IMR-90 (cell line): ENCODE results near the gene MYO5A. TPM values are rescaled to one million over a fixed set of nuclear protein-coding genes. Genes with fewer than 3 reads are reported as not detected.

ENCODE experiments used
- ATAC-seq: fragments of 200-7000 bp; cut with Tn5 transposase; 2 replicates; pipeline ENCODE4 v1.9.1; 2020; ENCODE audit warnings: low read depth, mild to moderate bottlenecking, moderate library complexity
- BruUV-seq: library from RNA; stranded (reverse); fragments of 400-500 nt; replicated peaks from 2 replicates; lab custom pipeline; 2021; lab: Mats Ljungman, UMichigan
- CTCF ChIA-PET: fragments of 300-600 bp; formaldehyde crosslinking; extraction: SDS; loops from one replicate; lab custom pipeline; 2021; ENCODE audit warnings: antibody characterized with exemption; lab: Yijun Ruan, JAX
- POLR2A ChIA-PET: fragments of 300-600 bp; sonication (Branson Sonifier 250); formaldehyde crosslinking; loops from one replicate; lab custom pipeline; 2022; ENCODE audit warnings: antibody characterized with exemption; ENCODE audit not compliant: unreplicated experiment; lab: Charles Lee
- DNase-seq: peaks from one replicate; pipeline ENCODE4 v3.0.0; 2013
- H2AFZ ChIP-seq: replicated peaks from 2 replicates; pipeline ENCODE3; 2013; ENCODE audit warnings: low read length, mild to moderate bottlenecking; ENCODE audit not compliant: poor library complexity
- H2AK5ac ChIP-seq: 2 replicates; pipeline ENCODE4 v1.6.1; 2013; ENCODE audit warnings: low read depth, low read length, inconsistent platforms
- H2AK9ac ChIP-seq: replicated peaks from 2 replicates; pipeline ENCODE3; 2013; ENCODE audit warnings: mild to moderate bottlenecking, low read depth, low read length, moderate library complexity; ENCODE audit not compliant: poor library complexity
- H2BK120ac ChIP-seq: 2 replicates; pipeline ENCODE4 v1.6.1; 2013; ENCODE audit warnings: low read depth, low read length, inconsistent platforms
- H2BK15ac ChIP-seq: 3 replicates; pipeline ENCODE4 v1.6.1; 2013; ENCODE audit warnings: low read depth, low read length, inconsistent platforms
- H2BK20ac ChIP-seq: 2 replicates; pipeline ENCODE4 v1.6.1; 2013; ENCODE audit warnings: low read depth, mild to moderate bottlenecking, inconsistent platforms, low read length, moderate library complexity
- H2BK5ac ChIP-seq: 2 replicates; pipeline ENCODE4 v1.6.1; 2013; ENCODE audit warnings: mild to moderate bottlenecking, low read depth, low read length, inconsistent platforms; ENCODE audit not compliant: poor library complexity, severe bottlenecking
- H3K14ac ChIP-seq: replicated peaks from 2 replicates; pipeline ENCODE4 v1.6.1; 2013; ENCODE audit warnings: low read depth, low read length, inconsistent platforms
- H3K18ac ChIP-seq: 2 replicates; pipeline ENCODE4 v1.6.1; 2013; ENCODE audit warnings: low read depth, low read length, control low read depth
- H3K23ac ChIP-seq: 2 replicates; pipeline ENCODE4 v1.6.1; 2013; ENCODE audit warnings: low read depth, low read length, inconsistent platforms
- H3K27ac ChIP-seq: 2 replicates; pipeline ENCODE4 v1.5.1; 2013; ENCODE audit warnings: mild to moderate bottlenecking, control low read depth, low read length; ENCODE audit not compliant: insufficient read depth
- H3K27me3 ChIP-seq: 2 replicates; pipeline ENCODE4 v1.6.1; 2013; ENCODE audit warnings: low read length; ENCODE audit not compliant: control insufficient read depth, insufficient read depth
- H3K36me3 ChIP-seq: 2 replicates; pipeline ENCODE4 v1.6.1; 2013; ENCODE audit warnings: low read length, mixed read lengths; ENCODE audit not compliant: control insufficient read depth, insufficient read depth
- H3K4ac ChIP-seq: 2 replicates; pipeline ENCODE4 v1.6.1; 2013; ENCODE audit warnings: low read depth, low read length, inconsistent platforms
- H3K4me1 ChIP-seq: 2 replicates; pipeline ENCODE4 v1.6.1; 2013; ENCODE audit warnings: low read length, mixed read lengths; ENCODE audit not compliant: control insufficient read depth, insufficient read depth
- H3K4me2 ChIP-seq: 2 replicates; pipeline ENCODE4 v1.6.1; 2013; ENCODE audit warnings: low read depth, mild to moderate bottlenecking, control low read depth, low read length, moderate library complexity
- H3K4me3 ChIP-seq: 2 replicates; pipeline ENCODE4 v1.5.1; 2013; ENCODE audit warnings: low read depth, mild to moderate bottlenecking, control low read depth, low read length, moderate library complexity; ENCODE audit not compliant: insufficient read depth
- H3K56ac ChIP-seq: 2 replicates; pipeline ENCODE4 v1.6.1; 2013; ENCODE audit warnings: low read length, inconsistent platforms; ENCODE audit not compliant: insufficient read depth; ENCODE audit errors: extremely low read depth
- H3K79me1 ChIP-seq, 2 experiments: 2 replicates each; pipeline ENCODE4 v1.6.1; 2013; ENCODE audit warnings: low read length in 2 of 2, inconsistent platforms in 1 of 2, low read depth in 1 of 2
- H3K9ac ChIP-seq: 2 replicates; pipeline ENCODE4 v1.6.1; 2013; ENCODE audit warnings: low read depth, low read length, control low read depth
- H3K9me1 ChIP-seq: 2 replicates; pipeline ENCODE4 v1.6.1; 2013; ENCODE audit warnings: low read length, inconsistent platforms; ENCODE audit not compliant: insufficient read depth
- H3K9me3 ChIP-seq: 2 replicates; pipeline ENCODE4 v1.6.1; 2013; ENCODE audit warnings: low read length; ENCODE audit not compliant: control insufficient read depth, insufficient read depth
- H4K20me1 ChIP-seq: 2 replicates; pipeline ENCODE4 v1.6.1; 2013; ENCODE audit warnings: low read length, inconsistent platforms; ENCODE audit not compliant: insufficient read depth
- H4K5ac ChIP-seq: 2 replicates; pipeline ENCODE4 v1.6.1; 2013; ENCODE audit warnings: mild to moderate bottlenecking, low read depth, low read length, control low read depth
- H4K8ac ChIP-seq, 2 experiments: 2 replicates each; pipeline ENCODE4 v1.6.1; 2013; ENCODE audit warnings: low read depth in 2 of 2, low read length in 2 of 2, control low read depth in 1 of 2, inconsistent platforms in 1 of 2
- H4K91ac ChIP-seq: 2 replicates; pipeline ENCODE4 v1.6.1; 2013; ENCODE audit warnings: low read depth, low read length, inconsistent platforms; ENCODE audit not compliant: insufficient read depth
- CEBPB ChIP-seq: IDR thresholded peaks from 2 replicates; pipeline ENCODE4 v1.6.1; 2012; ENCODE audit warnings: low read depth, low read length, improper control_type of control experiment
- CHD1 ChIP-seq: IDR thresholded peaks from 2 replicates; pipeline ENCODE4 v1.6.1; 2012; ENCODE audit warnings: low read depth, low read length, improper control_type of control experiment
- FOS ChIP-seq: fragments of 150-350 bp; IDR thresholded peaks from 2 replicates; pipeline ENCODE4 v1.6.1; 2016; ENCODE audit warnings: low read depth, low read length
- MAFK ChIP-seq: IDR thresholded peaks from 2 replicates; pipeline ENCODE4 v1.6.1; 2012; ENCODE audit warnings: low read depth, low read length, improper control_type of control experiment
- MAZ ChIP-seq: IDR thresholded peaks from 2 replicates; pipeline ENCODE4 v1.6.1; 2012; ENCODE audit warnings: low read depth, mild to moderate bottlenecking, low read length, improper control_type of control experiment, moderate library complexity, borderline replicate concordance
- MXI1 ChIP-seq: IDR thresholded peaks from 2 replicates; pipeline ENCODE4 v1.6.1; 2012; ENCODE audit warnings: low read depth, mild to moderate bottlenecking, low read length, moderate library complexity, borderline replicate concordance
- NFE2L2 ChIP-seq: fragments of 150-350 bp; IDR thresholded peaks from 2 replicates; pipeline ENCODE4 v1.6.1; 2016; ENCODE audit warnings: low read depth, mild to moderate bottlenecking, low read length
- POLR2A ChIP-seq: IDR thresholded peaks from 2 replicates; pipeline ENCODE4 v1.6.1; 2012; ENCODE audit warnings: mild to moderate bottlenecking, low read depth, low read length
- RAD21 ChIP-seq: IDR thresholded peaks from 2 replicates; pipeline ENCODE4 v1.6.1; 2012; ENCODE audit warnings: low read length, improper control_type of control experiment
- RCOR1 ChIP-seq: IDR thresholded peaks from 2 replicates; pipeline ENCODE4 v1.6.1; 2012; ENCODE audit warnings: mild to moderate bottlenecking, low read length, improper control_type of control experiment; ENCODE audit not compliant: insufficient replicate concordance
- RFX5 ChIP-seq: IDR thresholded peaks from 2 replicates; pipeline ENCODE4 v1.8.0; 2012; ENCODE audit warnings: low read depth, mild to moderate bottlenecking, low read length, moderate library complexity
- SMC3 ChIP-seq: fragments of 150-350 bp; IDR thresholded peaks from 2 replicates; pipeline ENCODE4 v1.6.1; 2016; ENCODE audit warnings: low read depth, mild to moderate bottlenecking, antibody characterized with exemption, low read length, moderate library complexity
- WGBS, 2 experiments: methylation state at CpG; one replicate each; pipeline versions ENCODE4 v1.1.5 to v1.1.7; 2013; ENCODE audit warnings: missing lambda C conversion rate in 2 of 2; ENCODE audit not compliant: insufficient read length in 1 of 2; ENCODE audit errors: extremely low coverage in 2 of 2; 5-methylcytosine and 5-hydroxymethylcytosine counted together
- dilution Hi-C: fragments of 300-500 bp; cut with HindIII; formaldehyde crosslinking; loops from one replicate; pipeline ENCODE4 v1.14.3; 2018; ENCODE audit warnings: low sequenced_read_pairs; ENCODE audit not compliant: unreplicated experiment
- in situ Hi-C: fragments of 300-500 bp; cut with MboI; formaldehyde crosslinking; loops from 3 replicates; pipeline ENCODE4 v1.14.3; 2019; ENCODE audit warnings: low sequenced_read_pairs, inconsistent platforms, mixed read lengths
- intact Hi-C: fragments of 100-400 bp; cut with micrococcal nuclease; formaldehyde crosslinking; loops from 2 replicates; pipeline ENCODE4 v1.10.0; 2022
- polyA plus RNA-seq, 3 experiments: library from polyadenylated mRNA; depleted of rRNA; stranded (reverse); fragments of >200 nt; gene quantifications; 2 replicates each; pipeline ENCODE4 v1.2.3, GENCODE V29; 2012; ENCODE audit warnings: low replicate concordance in 1 of 3
- total RNA-seq: library from RNA; depleted of rRNA; stranded (reverse); fragments of >200 nt; gene quantifications from 2 replicates; pipeline ENCODE4 v1.2.3, GENCODE V29; 2012
- TF ChIP-seq, protein P1 (sequence below): fragments of 150-350 bp; IDR thresholded peaks from 2 replicates; pipeline ENCODE4 v1.6.1; 2017; ENCODE audit warnings: mild to moderate bottlenecking, antibody characterized with exemption, low read length, low read depth
- TF ChIP-seq, protein P2 (sequence below): conservative IDR thresholded peaks from 2 replicates; pipeline ENCODE4 v1.5.1; 2012; ENCODE audit warnings: mild to moderate bottlenecking, low read depth, low read length, improper control_type of control experiment
- TF ChIP-seq, protein P3 (sequence below): fragments of 150-350 bp; IDR thresholded peaks from 2 replicates; pipeline ENCODE4 v1.6.1; 2016; ENCODE audit warnings: low read depth, mild to moderate bottlenecking, low read length, moderate library complexity, borderline replicate concordance

MYO5A gene
- total and polyA plus RNA-seq, 2 of the 4 experiments (the other 2 are of a cell fraction), result 19.4 to 69.2 TPM

- BruUV-seq, result no TSS peak
- no peak overlapping the region for H2BK20ac ChIP-seq
- dilution Hi-C loops, result no loop called here
- no peak overlapping the region for H3K4ac ChIP-seq
- no peak overlapping the region for H4K5ac ChIP-seq
- no peak for ATAC-seq
- ChIA-PET CTCF (interaction anchor here (0.6 to 1.2 kb wide), 2 partner anchors 10 to 156 kb away, joined by 4 to 6 read pairs; no protein-coding TSS in a partner anchor), POLR2A (no interaction called here)
- no peak overlapping the region for H3K14ac ChIP-seq
- peaks cover 19 to 39% of the 10 kb centered on the region in 2 experiments for H3K79me1 ChIP-seq
- no peak overlapping the region for H3K23ac ChIP-seq
- H3K56ac ChIP-seq, result no peak overlapping the region
- no peak overlapping the region for H3K4me2 ChIP-seq
- H3K4me3 ChIP-seq, result no peak overlapping the region
- no peak overlapping the region for H2AK9ac ChIP-seq
- H2AK5ac ChIP-seq, result no peak overlapping the region
- no CpG with 5 or more reads among the region's 2 CpGs for whole genome bisulfite sequencing, 2 experiments
- H2BK5ac ChIP-seq, result no peak overlapping the region
- no peaks in the 10 kb centered on the region for H3K27me3 ChIP-seq
- H3K36me3 ChIP-seq, result peaks cover 13% of the 10 kb centered on the region
- no peak overlapping the region for H2BK15ac ChIP-seq
- TF ChIP-seq SMC3 (no peak), RFX5 (no peak), NFE2L2 (no peak), POLR2A (no peak), RAD21 (no peak), MXI1 (no peak), MAZ (no peak), RCOR1 (no peak), MAFK (no peak), CEBPB (no peak), FOS (no peak), CHD1 (no peak)
- TF ChIP-seq, protein P1, sequence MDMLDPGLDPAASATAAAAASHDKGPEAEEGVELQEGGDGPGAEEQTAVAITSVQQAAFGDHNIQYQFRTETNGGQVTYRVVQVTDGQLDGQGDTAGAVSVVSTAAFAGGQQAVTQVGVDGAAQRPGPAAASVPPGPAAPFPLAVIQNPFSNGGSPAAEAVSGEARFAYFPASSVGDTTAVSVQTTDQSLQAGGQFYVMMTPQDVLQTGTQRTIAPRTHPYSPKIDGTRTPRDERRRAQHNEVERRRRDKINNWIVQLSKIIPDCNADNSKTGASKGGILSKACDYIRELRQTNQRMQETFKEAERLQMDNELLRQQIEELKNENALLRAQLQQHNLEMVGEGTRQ, result no peak
- TF ChIP-seq, protein P2, sequence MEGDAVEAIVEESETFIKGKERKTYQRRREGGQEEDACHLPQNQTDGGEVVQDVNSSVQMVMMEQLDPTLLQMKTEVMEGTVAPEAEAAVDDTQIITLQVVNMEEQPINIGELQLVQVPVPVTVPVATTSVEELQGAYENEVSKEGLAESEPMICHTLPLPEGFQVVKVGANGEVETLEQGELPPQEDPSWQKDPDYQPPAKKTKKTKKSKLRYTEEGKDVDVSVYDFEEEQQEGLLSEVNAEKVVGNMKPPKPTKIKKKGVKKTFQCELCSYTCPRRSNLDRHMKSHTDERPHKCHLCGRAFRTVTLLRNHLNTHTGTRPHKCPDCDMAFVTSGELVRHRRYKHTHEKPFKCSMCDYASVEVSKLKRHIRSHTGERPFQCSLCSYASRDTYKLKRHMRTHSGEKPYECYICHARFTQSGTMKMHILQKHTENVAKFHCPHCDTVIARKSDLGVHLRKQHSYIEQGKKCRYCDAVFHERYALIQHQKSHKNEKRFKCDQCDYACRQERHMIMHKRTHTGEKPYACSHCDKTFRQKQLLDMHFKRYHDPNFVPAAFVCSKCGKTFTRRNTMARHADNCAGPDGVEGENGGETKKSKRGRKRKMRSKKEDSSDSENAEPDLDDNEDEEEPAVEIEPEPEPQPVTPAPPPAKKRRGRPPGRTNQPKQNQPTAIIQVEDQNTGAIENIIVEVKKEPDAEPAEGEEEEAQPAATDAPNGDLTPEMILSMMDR, result no peak
- TF ChIP-seq, protein P3, sequence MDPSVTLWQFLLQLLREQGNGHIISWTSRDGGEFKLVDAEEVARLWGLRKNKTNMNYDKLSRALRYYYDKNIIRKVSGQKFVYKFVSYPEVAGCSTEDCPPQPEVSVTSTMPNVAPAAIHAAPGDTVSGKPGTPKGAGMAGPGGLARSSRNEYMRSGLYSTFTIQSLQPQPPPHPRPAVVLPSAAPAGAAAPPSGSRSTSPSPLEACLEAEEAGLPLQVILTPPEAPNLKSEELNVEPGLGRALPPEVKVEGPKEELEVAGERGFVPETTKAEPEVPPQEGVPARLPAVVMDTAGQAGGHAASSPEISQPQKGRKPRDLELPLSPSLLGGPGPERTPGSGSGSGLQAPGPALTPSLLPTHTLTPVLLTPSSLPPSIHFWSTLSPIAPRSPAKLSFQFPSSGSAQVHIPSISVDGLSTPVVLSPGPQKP, result no peak
- no peak overlapping the region for H3K9ac ChIP-seq
- H4K20me1 ChIP-seq, result peaks cover 10% of the 10 kb centered on the region; the same call in 1 of the 2 replicates
- H3K9me1 ChIP-seq, result peaks cover 6% of the 10 kb centered on the region
- no peak overlapping the region for H4K8ac ChIP-seq
- no peak overlapping the region for H3K18ac ChIP-seq
- no peak overlapping the region for H3K27ac ChIP-seq
- no peak overlapping the region for H4K91ac ChIP-seq
- no peak for DNase-seq
- intact Hi-C loops, result no loop called here
- no peaks in the 10 kb centered on the region for H3K4me1 ChIP-seq
- in situ Hi-C loops, result no loop called here
- H2BK120ac ChIP-seq, result no peak overlapping the region
- H3K9me3 ChIP-seq, result no peaks in the 10 kb centered on the region
- H2AFZ ChIP-seq, result no peak overlapping the region
Observed at GRCh38 chr15:52552303-52552702, 23.6 kb upstream of the MYO5A start.
